ENCODE results near the gene LTO1. TPM values are rescaled to one million over a fixed set of nuclear protein-coding genes. Genes with fewer than 3 reads are reported as not detected.

Gene LTO1
- total RNA-seq, 1 donor from 2014 or later = 28.5 TPM

- Mint-ChIP-seq H3K27me3 (no peaks in the 10 kb centered on the region), H3K4me3 (ENCODE audit: low read depth) (no peak overlapping the region), H3K4me1 (ENCODE audit: low read depth) (peaks cover 14% of the 10 kb centered on the region), H3K9me3 (ENCODE audit: low read depth) (no peaks in the 10 kb centered on the region), H3K27ac (peak overlapping the region; percentile 26), H3K36me3 (ENCODE audit: insufficient read depth) (peaks cover 17% of the 10 kb centered on the region)
- TF ChIP-seq, protein P1, sequence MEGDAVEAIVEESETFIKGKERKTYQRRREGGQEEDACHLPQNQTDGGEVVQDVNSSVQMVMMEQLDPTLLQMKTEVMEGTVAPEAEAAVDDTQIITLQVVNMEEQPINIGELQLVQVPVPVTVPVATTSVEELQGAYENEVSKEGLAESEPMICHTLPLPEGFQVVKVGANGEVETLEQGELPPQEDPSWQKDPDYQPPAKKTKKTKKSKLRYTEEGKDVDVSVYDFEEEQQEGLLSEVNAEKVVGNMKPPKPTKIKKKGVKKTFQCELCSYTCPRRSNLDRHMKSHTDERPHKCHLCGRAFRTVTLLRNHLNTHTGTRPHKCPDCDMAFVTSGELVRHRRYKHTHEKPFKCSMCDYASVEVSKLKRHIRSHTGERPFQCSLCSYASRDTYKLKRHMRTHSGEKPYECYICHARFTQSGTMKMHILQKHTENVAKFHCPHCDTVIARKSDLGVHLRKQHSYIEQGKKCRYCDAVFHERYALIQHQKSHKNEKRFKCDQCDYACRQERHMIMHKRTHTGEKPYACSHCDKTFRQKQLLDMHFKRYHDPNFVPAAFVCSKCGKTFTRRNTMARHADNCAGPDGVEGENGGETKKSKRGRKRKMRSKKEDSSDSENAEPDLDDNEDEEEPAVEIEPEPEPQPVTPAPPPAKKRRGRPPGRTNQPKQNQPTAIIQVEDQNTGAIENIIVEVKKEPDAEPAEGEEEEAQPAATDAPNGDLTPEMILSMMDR (IDR thresholded peaks at IDR 0.05; ENCODE audit: unreplicated experiment) = no peak
- no peak for DNase-seq (ENCODE audit: low spot score, unreplicated experiment)
Measured at GRCh38 chr11:69655479-69656428, 19.4 kb downstream of the LTO1 start.

DNA sequence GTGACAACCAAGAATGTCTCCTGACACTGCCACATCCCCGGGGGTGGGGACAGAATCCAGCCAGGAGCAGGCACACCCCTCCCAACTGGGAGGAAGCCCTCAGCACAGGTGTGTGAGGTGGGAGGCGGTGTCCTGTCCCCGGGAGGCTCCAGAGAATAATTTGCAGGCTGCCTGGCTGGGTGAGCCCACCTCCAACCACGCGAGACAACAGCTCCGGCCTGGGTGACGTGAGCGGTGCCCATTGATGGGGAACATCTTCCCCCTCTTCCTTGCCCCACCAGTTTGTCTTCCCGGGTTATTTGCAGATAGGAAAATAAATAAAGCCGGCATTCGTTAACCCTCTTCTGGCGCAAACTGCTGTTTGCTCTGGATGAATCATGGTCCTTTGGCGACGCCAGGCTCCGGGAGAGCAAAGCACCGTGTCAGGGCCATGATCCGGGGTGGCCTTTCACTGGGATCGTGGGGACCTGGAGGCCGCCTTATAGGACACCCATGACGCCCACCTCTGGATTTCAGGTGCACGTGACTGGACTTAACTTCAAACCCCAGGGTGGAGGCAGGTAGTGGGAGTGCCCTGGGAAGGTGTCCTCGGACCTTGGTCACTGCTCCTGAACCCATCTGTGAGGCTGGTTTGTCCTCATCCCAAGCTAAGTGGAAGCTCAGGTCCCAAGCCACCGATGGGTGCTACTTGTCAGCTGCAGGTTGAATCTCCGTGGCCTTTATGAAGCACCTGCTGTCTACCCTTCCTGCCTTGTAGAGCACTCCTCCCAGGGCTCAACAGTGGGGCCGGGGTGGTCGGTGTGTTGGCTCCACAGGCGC is 20.3 kb downstream of the LTO1 start:
- no peaks in the 10 kb centered on the region for H3K9me3 Mint-ChIP-seq (ENCODE audit: low read depth)
- no peak overlapping the region for H3K4me3 Mint-ChIP-seq (ENCODE audit: low read depth)
- TF ChIP-seq, protein P1 (IDR thresholded peaks at IDR 0.05; ENCODE audit: unreplicated experiment) = no peak
- H3K36me3 Mint-ChIP-seq (ENCODE audit: insufficient read depth) = peaks cover 17% of the 10 kb centered on the region
- peak overlapping the region; percentile 80 for H3K27ac Mint-ChIP-seq
- DNase-seq (ENCODE audit: low spot score, unreplicated experiment) = no peak
- peaks cover 14% of the 10 kb centered on the region for H3K4me1 Mint-ChIP-seq (ENCODE audit: low read depth)
- H3K27me3 Mint-ChIP-seq = no peaks in the 10 kb centered on the region

- H3K36me3 Mint-ChIP-seq (ENCODE audit: insufficient read depth) = peaks cover 21% of the 10 kb centered on the region
- H3K9me3 Mint-ChIP-seq (ENCODE audit: low read depth) = no peaks in the 10 kb centered on the region
- TF ChIP-seq, protein P1 (IDR thresholded peaks at IDR 0.05; ENCODE audit: unreplicated experiment) = no peak
- no peak for DNase-seq (ENCODE audit: low spot score, unreplicated experiment)
- no peak overlapping the region for H3K4me3 Mint-ChIP-seq (ENCODE audit: low read depth)
- no peaks in the 10 kb centered on the region for H3K27me3 Mint-ChIP-seq
- peak overlapping the region; percentile 80 for H3K27ac Mint-ChIP-seq
- peaks cover 14% of the 10 kb centered on the region for H3K4me1 Mint-ChIP-seq (ENCODE audit: low read depth)
Measured at GRCh38 chr11:69654001-69654659, 21.0 kb downstream of the LTO1 start.

DNA sequence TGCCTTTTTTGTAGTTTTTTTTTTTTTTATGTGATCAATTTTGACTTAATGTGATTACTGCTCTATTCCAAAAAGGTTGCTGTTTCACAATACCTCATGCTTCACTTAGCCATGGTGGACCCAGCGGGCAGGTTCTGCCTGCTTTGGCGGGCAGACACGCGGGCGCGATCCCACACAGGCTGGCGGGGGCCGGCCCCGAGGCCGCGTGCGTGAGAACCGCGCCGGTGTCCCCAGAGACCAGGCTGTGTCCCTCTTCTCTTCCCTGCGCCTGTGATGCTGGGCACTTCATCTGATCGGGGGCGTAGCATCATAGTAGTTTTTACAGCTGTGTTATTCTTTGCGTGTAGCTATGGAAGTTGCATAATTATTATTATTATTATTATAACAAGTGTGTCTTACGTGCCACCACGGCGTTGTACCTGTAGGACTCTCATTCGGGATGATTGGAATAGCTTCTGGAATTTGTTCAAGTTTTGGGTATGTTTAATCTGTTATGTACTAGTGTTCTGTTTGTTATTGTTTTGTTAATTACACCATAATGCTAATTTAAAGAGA is 21.7 kb downstream of the LTO1 start:
- no peak for DNase-seq (ENCODE audit: low spot score, unreplicated experiment)
- peaks cover 21% of the 10 kb centered on the region for H3K36me3 Mint-ChIP-seq (ENCODE audit: insufficient read depth)

More for the DNA sequence above, 21.7 kb downstream of the LTO1 start:
- TF ChIP-seq, protein P1 (IDR thresholded peaks at IDR 0.05; ENCODE audit: unreplicated experiment) = no peak
- Mint-ChIP-seq H3K4me3 (ENCODE audit: low read depth) (no peak overlapping the region), H3K27ac (peak overlapping the region; percentile 76), H3K27me3 (no peaks in the 10 kb centered on the region), H3K9me3 (ENCODE audit: low read depth) (no peaks in the 10 kb centered on the region), H3K4me1 (ENCODE audit: low read depth) (peaks cover 12% of the 10 kb centered on the region)

Measured in progenitor cell of endocrine pancreas (in vitro differentiated cells).